Mesendoderm (in vitro differentiated cells): ENCODE measurements around the gene KDM3B.
"Not testable (repeated sequence)": the region's sequence is repeated elsewhere in the genome, so short reads cannot be mapped to it uniquely, and the experiment has no call there.

Experiments used
- DNase-seq: peaks from one replicate; pipeline ENCODE4 v3.0.0; 2013
- H2AK5ac ChIP-seq: 2 replicates; pipeline ENCODE4 v1.6.1; 2013; ENCODE audit warnings: low read length, inconsistent platforms
- H2BK120ac ChIP-seq: 2 replicates; pipeline ENCODE4 v1.6.1; 2013; ENCODE audit warnings: low read depth, mild to moderate bottlenecking, low read length, moderate library complexity, mixed read lengths
- H2BK15ac ChIP-seq: replicated peaks from 2 replicates; pipeline ENCODE4 v1.6.1; 2013; ENCODE audit warnings: low read depth, mild to moderate bottlenecking, moderate library complexity
- H2BK5ac ChIP-seq: 2 replicates; pipeline ENCODE4 v1.6.1; 2013; ENCODE audit warnings: low read length, inconsistent platforms
- H3K18ac ChIP-seq: 2 replicates; pipeline ENCODE4 v1.6.1; 2013; ENCODE audit warnings: mild to moderate bottlenecking, low read length, mixed read lengths
- H3K23ac ChIP-seq: one replicate; pipeline ENCODE4 v1.6.1; 2013; ENCODE audit warnings: low read length
- H3K27ac ChIP-seq: 2 replicates; pipeline ENCODE4 v1.5.1; 2013; ENCODE audit warnings: low read depth, mild to moderate bottlenecking, inconsistent platforms, low read length, moderate library complexity
- H3K27me3 ChIP-seq: 2 replicates; pipeline ENCODE4 v1.6.1; 2013; ENCODE audit warnings: low read length, control low read depth, mild to moderate bottlenecking, inconsistent platforms; ENCODE audit not compliant: insufficient read depth, poor library complexity
- H3K36me3 ChIP-seq: 2 replicates; pipeline ENCODE4 v1.6.1; 2013; ENCODE audit warnings: low read length, inconsistent platforms; ENCODE audit not compliant: control insufficient read depth, insufficient read depth
- H3K4ac ChIP-seq: one replicate; pipeline ENCODE4 v1.6.1; 2013; ENCODE audit warnings: low read depth, mild to moderate bottlenecking, low read length, moderate library complexity
- H3K4me1 ChIP-seq: 2 replicates; pipeline ENCODE4 v1.6.1; 2013; ENCODE audit warnings: low read depth, low read length, inconsistent platforms; ENCODE audit not compliant: control insufficient read depth
- H3K4me2 ChIP-seq: 2 replicates; pipeline ENCODE4 v1.6.1; 2013; ENCODE audit warnings: low read length
- H3K4me3 ChIP-seq: 2 replicates; pipeline ENCODE4 v1.5.1; 2013; ENCODE audit warnings: mild to moderate bottlenecking, low read length
- H3K56ac ChIP-seq: one replicate; pipeline ENCODE4 v1.6.1; 2013; ENCODE audit warnings: low read length
- H3K79me1 ChIP-seq: 2 replicates; pipeline ENCODE4 v1.6.1; 2013; ENCODE audit warnings: low read length, inconsistent platforms
- H3K79me2 ChIP-seq: 2 replicates; pipeline ENCODE4 v1.6.1; 2013; ENCODE audit warnings: mild to moderate bottlenecking, low read length; ENCODE audit not compliant: control insufficient read depth, insufficient read depth
- H3K9ac ChIP-seq: 2 replicates; pipeline ENCODE4 v1.6.1; 2013; ENCODE audit warnings: low read length, inconsistent platforms
- H4K5ac ChIP-seq: one replicate; pipeline ENCODE4 v1.6.1; 2013; ENCODE audit warnings: low read length
- H4K8ac ChIP-seq: one replicate; pipeline ENCODE4 v1.6.1; 2013; ENCODE audit warnings: low read depth, mild to moderate bottlenecking, control low read depth, low read length, moderate library complexity
- WGBS: extraction: QIAGEN DNeasy Blood & Tissue Kit; methylation state at CpG from one replicate; pipeline ENCODE4 v1.1.7; 2013; ENCODE audit warnings: low lambda C conversion rate, missing lambda C conversion rate; ENCODE audit not compliant: insufficient coverage; ENCODE audit errors: extremely low coverage; 5-methylcytosine and 5-hydroxymethylcytosine counted together

KDM3B gene

GRCh38 chr5:138389332-138389731 is 36.8 kb downstream of the KDM3B start:
- peaks cover 8% of the 10 kb centered on the region for H3K36me3 ChIP-seq
- H3K27ac ChIP-seq = no peak overlapping the region
- WGBS = no CpG with 5 or more reads among the region's 3 CpGs
- no peak overlapping the region for H3K4ac ChIP-seq
- H4K5ac ChIP-seq = no peak overlapping the region
- H3K56ac ChIP-seq = no peak overlapping the region
- H3K9ac ChIP-seq = no peak overlapping the region
- H2AK5ac ChIP-seq = no peak overlapping the region
- H2BK120ac ChIP-seq = no peak overlapping the region
- H3K4me3 ChIP-seq = no peak overlapping the region
- no peak overlapping the region for H2BK5ac ChIP-seq
- no peak overlapping the region for H2BK15ac ChIP-seq
- no peak overlapping the region for H3K23ac ChIP-seq
- DNase-seq = no peak
- H3K4me1 ChIP-seq = no peaks in the 10 kb centered on the region
- no peaks in the 10 kb centered on the region for H3K79me2 ChIP-seq
- H3K18ac ChIP-seq = no peak overlapping the region
- no peak overlapping the region for H4K8ac ChIP-seq
- no peaks in the 10 kb centered on the region for H3K27me3 ChIP-seq
- H3K79me1 ChIP-seq = no peaks in the 10 kb centered on the region
- H3K4me2 ChIP-seq = no peak overlapping the region

GRCh38 chr5:138389911-138390310 is 37.4 kb downstream of the KDM3B start:
- not testable (repeated sequence) for H3K23ac ChIP-seq, H3K4ac ChIP-seq, H3K4me2 ChIP-seq, H3K18ac ChIP-seq, H3K4me3 ChIP-seq, H3K27ac ChIP-seq, H4K5ac ChIP-seq, H2BK15ac ChIP-seq, H3K27me3 ChIP-seq, H2AK5ac ChIP-seq, H3K36me3 ChIP-seq, H3K79me1 ChIP-seq, H2BK5ac ChIP-seq, H3K79me2 ChIP-seq, DNase-seq, H3K56ac ChIP-seq, H3K9ac ChIP-seq, H4K8ac ChIP-seq, H2BK120ac ChIP-seq, H3K4me1 ChIP-seq
- no CpG with 5 or more reads among the region's 10 CpGs for WGBS

- Histone ChIP-seq H3K9ac (no peak overlapping the region), H2AK5ac (no peak overlapping the region), H3K56ac (no peak overlapping the region), H3K36me3 (peaks cover 6% of the 10 kb centered on the region), H3K4me2 (no peak overlapping the region), H4K8ac (no peak overlapping the region), H3K4me3 (no peak overlapping the region), H2BK5ac (no peak overlapping the region), H4K5ac (no peak overlapping the region), H3K27me3 (no peaks in the 10 kb centered on the region), H3K27ac (no peak overlapping the region), H3K18ac (no peak overlapping the region), H3K4me1 (no peaks in the 10 kb centered on the region), H2BK15ac (no peak overlapping the region), H3K79me1 (no peaks in the 10 kb centered on the region), H3K79me2 (no peaks in the 10 kb centered on the region), H3K4ac (no peak overlapping the region), H3K23ac (no peak overlapping the region), H2BK120ac (no peak overlapping the region)
- DNase-seq = no peak
- WGBS = no CpG with 5 or more reads among the region's 9 CpGs
Measured at GRCh38 chr5:138391859-138392386, 39.4 kb downstream of the KDM3B start.

DNA sequence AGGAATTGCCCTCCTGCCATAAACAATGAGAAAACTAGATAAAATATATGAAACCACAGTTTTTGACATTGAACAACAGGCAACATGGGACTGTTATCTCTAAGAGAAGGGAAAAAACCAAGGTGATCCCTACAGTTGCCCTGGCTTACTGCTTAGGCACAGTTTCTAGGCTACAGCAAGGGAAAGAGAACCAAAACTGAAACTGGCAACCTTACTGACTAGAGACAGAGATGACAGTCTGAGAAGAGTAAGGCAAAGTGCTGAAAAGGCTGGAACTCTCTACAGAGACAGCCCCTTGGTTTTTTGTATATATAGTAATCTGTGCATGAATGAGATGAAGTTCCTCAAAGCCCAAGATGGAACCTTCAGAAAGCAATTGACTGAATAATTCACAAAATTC is 50.2 kb downstream of the KDM3B start:
- Histone ChIP-seq H3K27ac (no peak overlapping the region), H3K79me1 (peaks cover 2% of the 10 kb centered on the region), H3K79me2 (no peaks in the 10 kb centered on the region), H3K4me3 (no peak overlapping the region), H3K9ac (no peak overlapping the region), H3K18ac (no peak overlapping the region), H2AK5ac (no peak overlapping the region), H3K56ac (no peak overlapping the region), H2BK120ac (no peak overlapping the region), H3K27me3 (no peaks in the 10 kb centered on the region), H3K36me3 (peaks cover 7% of the 10 kb centered on the region), H4K5ac (no peak overlapping the region), H3K23ac (no peak overlapping the region), H4K8ac (no peak overlapping the region), H2BK15ac (no peak overlapping the region), H2BK5ac (no peak overlapping the region), H3K4me2 (no peak overlapping the region), H3K4me1 (no peaks in the 10 kb centered on the region), H3K4ac (no peak overlapping the region)
- no peak for DNase-seq

DNA sequence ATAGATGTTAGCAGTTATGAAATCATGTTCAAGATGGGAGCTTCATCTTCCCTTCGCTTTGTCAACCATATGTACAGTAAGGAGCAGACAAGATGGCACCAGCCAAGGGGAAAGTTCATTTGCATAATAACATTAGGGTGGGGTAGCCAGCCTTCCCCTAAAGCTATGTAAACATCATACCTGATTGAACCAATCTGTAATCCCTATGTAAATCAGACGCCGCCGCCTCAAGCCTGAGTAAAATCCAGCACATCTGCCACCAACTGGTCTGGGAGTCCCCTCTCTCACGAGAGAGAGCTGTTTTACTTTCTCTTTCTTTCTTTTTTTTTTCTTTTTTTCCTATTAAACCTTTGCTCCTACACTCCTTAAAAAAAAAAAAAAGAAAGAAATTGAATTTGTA is 55.5 kb downstream of the KDM3B start:
- Histone ChIP-seq H3K36me3 (peaks cover 3% of the 10 kb centered on the region), H3K27ac (no peak overlapping the region), H3K4ac (no peak overlapping the region)

GRCh38 chr5:138410996-138411640 is 58.6 kb downstream of the KDM3B start:
- H3K27me3 ChIP-seq, H3K36me3 ChIP-seq, H3K18ac ChIP-seq, H3K4ac ChIP-seq, H2AK5ac ChIP-seq, H4K5ac ChIP-seq, H3K56ac ChIP-seq, H3K4me3 ChIP-seq, H2BK5ac ChIP-seq, H3K23ac ChIP-seq, H3K27ac ChIP-seq, H3K79me2 ChIP-seq, H3K4me1 ChIP-seq, H2BK120ac ChIP-seq, H3K79me1 ChIP-seq, H4K8ac ChIP-seq, H3K9ac ChIP-seq, H2BK15ac ChIP-seq, H3K4me2 ChIP-seq: not testable (repeated sequence)
- peak; percentile 61 for DNase-seq
- no CpG with 5 or more reads among the region's 14 CpGs for WGBS

More for the DNA sequence above, 55.5 kb downstream of the KDM3B start:
- no peak overlapping the region for H3K18ac ChIP-seq
- H4K8ac ChIP-seq = no peak overlapping the region
- H3K4me3 ChIP-seq = no peak overlapping the region
- no peak overlapping the region for H2BK5ac ChIP-seq
- no peak overlapping the region for H3K9ac ChIP-seq
- H3K4me1 ChIP-seq = no peaks in the 10 kb centered on the region
- H3K79me2 ChIP-seq = no peaks in the 10 kb centered on the region
- DNase-seq = peak; percentile 7
- no peak overlapping the region for H3K23ac ChIP-seq
- no peak overlapping the region for H2BK15ac ChIP-seq
- no peak overlapping the region for H2BK120ac ChIP-seq
- no peaks in the 10 kb centered on the region for H3K79me1 ChIP-seq
- H2AK5ac ChIP-seq = no peak overlapping the region
- no peak overlapping the region for H4K5ac ChIP-seq
- no CpG with 5 or more reads among the region's 5 CpGs for WGBS
- no peak overlapping the region for H3K4me2 ChIP-seq
- no peaks in the 10 kb centered on the region for H3K27me3 ChIP-seq
- H3K56ac ChIP-seq = no peak overlapping the region
